SK-N-SH treated with all-trans-retinoic acid at 6 μM for 48 hours (cell line): ENCODE measurements around the gene EHMT2.
"Not testable (repeated sequence)": the region's sequence is repeated elsewhere in the genome, so short reads cannot be mapped to it uniquely, and the experiment has no call there.

Experiments
- BACH2 ChIP-seq: fragments of 250-450 bp; sonication (Bioruptor Pico); IDR thresholded peaks from 2 replicates; pipeline ENCODE4 v1.9.0; 2021; ENCODE audit warnings: mild to moderate bottlenecking, borderline replicate concordance
- CSDC2 ChIP-seq: fragments of 250-450 bp; sonication (Bioruptor Pico); IDR thresholded peaks from 2 replicates; pipeline ENCODE4 v1.5.0; 2020; ENCODE audit warnings: mild to moderate bottlenecking, moderate library complexity
- CSRNP3 ChIP-seq: fragments of 250-450 bp; sonication (Bioruptor Pico); IDR thresholded peaks from 2 replicates; pipeline ENCODE4 v1.5.1; 2021; ENCODE audit warnings: mild to moderate bottlenecking, moderate library complexity
- ESRRG ChIP-seq: fragments of 250-450 bp; sonication (Bioruptor Pico); IDR thresholded peaks from 2 replicates; pipeline ENCODE4 v1.6.1; 2021; ENCODE audit warnings: mild to moderate bottlenecking
- ISL1 ChIP-seq: fragments of 250-450 bp; sonication (Bioruptor Pico); IDR thresholded peaks from 2 replicates; pipeline ENCODE4 v2.1.2; 2022; ENCODE audit warnings: mild to moderate bottlenecking, moderate library complexity
- RARB ChIP-seq: fragments of 250-450 bp; sonication (Bioruptor Pico); IDR thresholded peaks from 2 replicates; pipeline ENCODE4 v1.8.0; 2021; ENCODE audit warnings: mild to moderate bottlenecking, moderate library complexity
- SNAI2 ChIP-seq: fragments of 250-450 bp; sonication (Bioruptor Pico); IDR thresholded peaks from 2 replicates; pipeline ENCODE4 v1.5.0; 2020; ENCODE audit warnings: mild to moderate bottlenecking, moderate library complexity
- TOX ChIP-seq: fragments of 250-450 bp; sonication (Bioruptor Pico); IDR thresholded peaks from 2 replicates; pipeline ENCODE4 v1.8.0; 2021; ENCODE audit warnings: mild to moderate bottlenecking, moderate library complexity, borderline replicate concordance
- TSHZ2 ChIP-seq: fragments of 250-450 bp; sonication (Bioruptor Pico); IDR thresholded peaks from 2 replicates; pipeline ENCODE4 v1.5.0; 2020; ENCODE audit warnings: mild to moderate bottlenecking, moderate library complexity
- ZC3H10 ChIP-seq: fragments of 250-450 bp; sonication (Bioruptor Pico); IDR thresholded peaks from 2 replicates; pipeline ENCODE4 v1.5.1; 2021; ENCODE audit warnings: mild to moderate bottlenecking, moderate library complexity
- ZFP3 ChIP-seq: fragments of 250-450 bp; sonication (Bioruptor Pico); IDR thresholded peaks from 2 replicates; pipeline ENCODE4 v1.5.0; 2020; ENCODE audit warnings: mild to moderate bottlenecking, moderate library complexity
- ZNF565 ChIP-seq: fragments of 450-650 bp; formaldehyde crosslinking; conservative IDR thresholded peaks from 2 replicates; pipeline ENCODE4 v1.5.0; 2020; ENCODE audit warnings: low read depth, mild to moderate bottlenecking, moderate library complexity
- ZNF70 ChIP-seq: fragments of 450-650 bp; formaldehyde crosslinking; IDR thresholded peaks from 2 replicates; pipeline ENCODE4 v1.5.0; 2020; ENCODE audit warnings: mild to moderate bottlenecking, moderate library complexity
- ZNF8 ChIP-seq: fragments of 450-650 bp; formaldehyde crosslinking; IDR thresholded peaks from 2 replicates; pipeline ENCODE4 v1.5.0; 2020; ENCODE audit warnings: mild to moderate bottlenecking, moderate library complexity

GRCh38 chr6:31909298-31909697 lies 11.8 kb upstream of the EHMT2 start:
- not testable (repeated sequence) for TF ChIP-seq TSHZ2; TOX (CRISPR knock-in tag); RARB (CRISPR knock-in tag); ZC3H10 (CRISPR knock-in tag); ISL1 (CRISPR knock-in tag); SNAI2 (CRISPR knock-in tag); ZNF565 (CRISPR knock-in tag); CSRNP3 (CRISPR knock-in tag); ZFP3 (CRISPR knock-in tag); CSDC2 (CRISPR knock-in tag); ZNF8 (CRISPR knock-in tag); ZNF70 (CRISPR knock-in tag); ESRRG (CRISPR knock-in tag); BACH2
